C4-2B (cell line): ENCODE measurements around the gene SLC39A7.

Source experiments
- CTCF ChIP-seq: fragments of 450-650 bp; conservative IDR thresholded peaks from 2 replicates; pipeline ENCODE4 v1.5.1; 2017; ENCODE audit warnings: mild to moderate bottlenecking
- ZFX ChIP-seq: fragments of 450-650 bp; IDR thresholded peaks from 2 replicates; pipeline ENCODE4 v1.6.1; 2017

DNA sequence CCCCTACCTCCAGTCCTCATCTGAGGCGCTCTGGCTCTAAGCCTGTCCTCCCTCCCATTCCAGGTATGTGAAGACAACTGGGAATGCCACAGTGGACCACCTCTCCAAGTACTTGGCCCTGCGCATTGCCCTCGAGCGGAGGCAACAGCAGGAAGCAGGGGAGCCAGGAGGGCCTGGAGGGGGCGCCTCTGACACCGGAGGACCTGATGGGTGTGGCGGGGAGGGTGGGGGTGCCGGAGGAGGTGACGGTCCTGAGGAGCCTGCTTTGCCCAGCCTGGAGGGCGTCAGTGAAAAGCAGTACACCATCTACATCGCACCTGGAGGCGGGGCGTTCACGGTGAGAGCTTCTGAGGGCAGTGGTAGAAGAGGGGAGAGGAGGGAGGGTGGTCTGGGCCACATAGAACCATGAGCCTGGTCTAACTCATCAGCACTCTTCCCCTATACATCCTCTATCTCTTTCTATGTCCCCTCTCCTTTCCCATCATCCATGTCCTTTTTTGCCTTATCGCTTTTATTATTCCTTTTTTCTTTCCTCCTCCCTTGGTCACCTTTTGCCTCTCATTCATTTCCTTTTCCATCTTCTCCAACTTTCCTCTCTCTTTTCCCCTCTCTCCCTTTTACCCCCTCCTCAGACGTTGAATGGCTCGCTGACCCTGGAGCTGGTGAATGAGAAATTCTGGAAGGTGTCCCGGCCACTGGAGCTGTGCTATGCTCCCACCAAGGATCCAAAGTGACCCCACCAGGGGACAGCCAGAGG, 11.2 kb downstream of the SLC39A7 start:
- TF ChIP-seq CTCF (no peak), ZFX (no peak)
